Stimulated activated CD4-positive, alpha-beta T cell treated with anti-CD3 and anti-CD28 coated beads, TNF-alpha, amount 100 ng/mL, for 1 hour (primary cell): Measurements from ENCODE around the gene VDAC2.
"Not testable (repeated sequence)": the region's sequence is repeated elsewhere in the genome, so short reads cannot be mapped to it uniquely, and the experiment has no call there.

ENCODE experiments used
- DNase-seq, 3 donors: peaks; one replicate each; pipeline ENCODE4 v3.0.0-alpha.2; 2020; ENCODE audit warnings: low read depth in 3 of 3, low spot score in 1 of 3

Gene VDAC2

DNA sequence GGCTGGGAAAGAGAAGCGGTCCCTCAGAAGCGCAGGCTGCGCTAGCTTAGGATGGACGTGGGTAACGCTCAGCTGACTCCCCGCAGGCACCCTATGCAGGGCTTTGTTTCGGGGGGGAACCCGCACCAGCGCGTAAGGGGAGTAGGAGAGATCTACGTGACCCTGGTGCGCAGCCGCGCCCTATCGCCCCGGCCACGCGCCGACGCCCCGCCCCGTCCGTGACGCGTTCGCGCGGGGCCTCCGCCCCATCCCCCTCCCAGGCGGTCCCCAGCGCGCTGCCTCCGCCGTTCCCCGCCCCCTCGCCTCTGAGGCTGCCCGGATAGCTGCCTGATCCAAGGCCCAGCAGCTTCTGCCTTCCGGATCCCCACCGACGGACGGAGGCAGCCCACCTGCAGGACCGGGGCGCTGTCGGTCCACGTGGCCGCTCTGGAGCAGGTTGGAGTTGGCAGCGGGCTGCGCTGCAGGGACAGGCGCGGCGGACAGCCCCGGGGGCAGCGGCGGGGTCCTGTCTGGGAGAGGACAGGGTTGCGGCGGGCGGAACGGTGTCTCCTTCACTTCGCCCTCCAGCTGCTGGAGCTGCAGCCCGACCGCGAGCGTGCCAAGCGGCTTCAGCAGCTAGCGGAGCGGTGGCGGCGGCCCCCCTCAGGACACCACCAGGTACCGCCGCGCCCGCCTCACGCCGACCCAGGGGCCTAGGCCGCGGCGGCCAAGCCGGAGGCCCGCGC is at the start of gene VDAC2:
TSS of gene VDAC2 (plus strand) at position 515 of the 725 bp plus-strand sequence. CDS start 363 bp downstream, outside the sequence.
- DNase-seq: peak; percentile 84 to 96 (median 93)

DNA sequence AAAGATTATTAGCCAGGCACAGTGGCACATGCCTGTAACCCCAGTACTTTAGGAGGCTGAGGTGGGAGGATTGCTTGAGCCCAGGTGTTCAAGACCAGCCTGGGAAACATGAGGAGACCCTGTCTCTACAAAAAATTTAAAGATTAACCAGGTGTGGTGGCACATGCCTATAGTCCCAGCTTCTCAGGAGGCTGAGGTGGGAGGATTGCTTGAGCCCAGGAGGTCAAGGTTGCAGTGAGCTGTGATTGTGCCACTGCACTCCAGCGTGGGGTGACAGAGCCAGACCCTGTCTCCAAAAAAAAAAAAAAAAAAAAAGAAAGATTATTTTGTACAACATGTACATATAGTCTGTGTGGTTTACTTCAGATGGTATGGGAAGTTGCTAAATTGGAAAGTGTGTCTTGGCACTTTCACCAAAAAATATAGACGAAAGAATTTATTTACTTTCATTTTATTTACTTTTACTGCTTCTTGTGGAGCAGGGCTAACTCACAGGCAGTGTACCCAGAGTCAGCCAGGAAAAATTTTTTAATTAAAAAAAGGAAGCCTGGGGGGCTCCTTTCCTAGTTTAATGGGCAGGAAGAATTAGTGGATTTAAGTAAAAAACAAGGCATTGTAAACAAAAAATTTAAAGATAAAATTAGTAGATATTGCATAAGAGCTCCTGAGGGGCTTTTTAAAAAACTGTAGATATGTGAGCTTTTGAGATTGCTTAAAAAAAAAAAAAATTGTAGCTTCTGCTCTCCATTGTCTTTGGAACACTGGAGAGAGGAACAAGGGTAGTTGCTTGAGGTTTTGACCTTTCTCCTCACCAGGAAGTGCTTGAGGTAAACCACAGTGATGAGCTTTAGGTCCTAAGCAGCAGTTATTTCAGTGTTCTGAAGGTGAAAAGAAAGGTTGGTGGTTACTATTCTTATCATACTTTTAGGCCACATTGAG is 44.6 kb upstream of the VDAC2 start:
- DNase-seq: no peak

- no peak for DNase-seq
Measured at GRCh38 chr10:75166623-75166972, 44.0 kb upstream of the VDAC2 start.

DNA sequence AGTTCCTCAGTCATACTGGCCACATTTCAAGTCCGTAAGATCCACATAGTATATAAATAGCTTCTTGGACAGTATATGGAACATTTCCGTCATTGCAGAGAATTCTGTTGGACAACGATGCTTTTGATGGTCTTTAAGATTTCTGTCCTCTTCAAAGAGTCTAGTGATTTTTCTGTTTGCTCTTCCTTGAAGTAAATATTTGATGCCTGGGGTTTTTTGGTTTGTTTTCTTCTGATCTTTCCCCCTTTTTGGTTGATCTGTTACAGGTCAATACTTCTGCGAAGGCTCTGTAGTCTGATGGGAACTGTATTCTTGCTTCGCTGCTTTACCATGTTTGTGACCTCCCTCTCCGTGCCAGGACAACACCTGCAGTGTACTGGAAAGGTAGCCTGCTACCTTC is 42.3 kb upstream of the VDAC2 start:
- no peak for DNase-seq

GRCh38 chr10:75170215-75170614 is 40.4 kb upstream of the VDAC2 start:
- DNase-seq: no peak

DNA sequence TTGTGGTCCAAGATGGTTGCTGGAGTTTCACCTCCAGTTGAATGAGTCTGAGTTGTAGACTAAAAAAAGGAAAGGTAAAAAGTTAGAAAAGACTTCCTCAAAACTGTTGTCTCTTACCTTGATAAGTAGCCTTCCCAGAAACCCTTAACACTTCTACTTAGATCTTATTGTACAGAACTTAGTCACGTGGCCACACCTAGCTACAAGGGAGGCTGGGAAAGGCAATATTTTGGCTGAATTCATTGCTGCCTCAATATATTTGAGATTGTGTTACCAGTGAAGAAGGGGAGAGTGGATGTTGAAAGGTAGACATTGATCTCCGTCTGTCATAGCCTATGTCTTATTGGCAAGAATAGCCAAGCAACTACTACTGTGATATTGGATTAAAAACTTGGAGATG is 35.5 kb upstream of the VDAC2 start:
- DNase-seq: no peak

- DNase-seq: no peak
Measured at GRCh38 chr10:75176046-75176445, 34.5 kb upstream of the VDAC2 start.

GRCh38 chr10:75176736-75177135 is 33.9 kb upstream of the VDAC2 start:
- no peak for DNase-seq

DNA sequence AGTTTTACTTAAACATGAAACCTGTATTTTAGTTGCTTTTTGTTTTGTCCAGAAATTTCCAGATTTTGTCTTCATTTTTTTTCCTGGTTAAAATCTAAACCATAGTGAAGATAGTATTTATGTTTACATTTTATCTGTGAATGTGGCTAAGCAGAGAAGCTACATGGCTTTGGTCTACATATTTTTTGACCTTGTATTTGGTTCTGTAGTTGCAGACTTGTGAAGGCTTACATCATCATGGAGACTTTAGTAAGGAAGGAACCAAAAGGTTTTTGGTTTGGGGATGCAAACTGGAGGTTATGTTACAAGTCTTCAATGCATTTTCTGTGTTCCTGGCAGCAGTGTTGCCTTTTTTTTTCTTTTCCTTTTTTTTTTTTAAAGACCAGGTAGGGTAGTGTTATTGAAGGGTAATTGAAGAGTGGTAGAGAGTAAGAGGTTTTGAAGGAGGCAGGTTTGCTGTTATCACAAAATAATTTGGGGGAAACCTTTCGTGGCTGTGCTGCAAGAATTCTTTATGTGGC is 30.9 kb upstream of the VDAC2 start:
- no peak for DNase-seq

- DNase-seq: no peak
Measured at GRCh38 chr10:75180592-75180991, 30.0 kb upstream of the VDAC2 start.

DNA sequence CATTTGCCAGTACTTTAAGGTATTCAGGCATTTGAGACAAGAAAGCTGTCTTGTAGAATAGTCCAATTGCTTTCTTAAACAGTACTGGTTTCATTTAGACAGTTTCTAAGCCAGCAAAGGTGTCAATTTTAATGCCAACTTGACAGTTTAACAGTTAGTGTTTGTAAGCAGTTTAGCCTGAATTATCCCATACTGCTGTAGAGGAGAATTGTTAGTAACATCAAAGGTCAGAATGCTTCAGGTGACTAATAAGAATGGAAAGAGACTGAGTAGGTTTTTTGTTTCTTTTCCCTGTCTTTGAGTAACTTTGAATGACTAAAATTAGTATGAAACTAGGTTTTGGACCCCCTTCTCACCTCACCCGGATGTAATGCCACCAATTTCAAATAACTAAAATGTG is 29.5 kb upstream of the VDAC2 start:
- DNase-seq: no peak

GRCh38 chr10:75186310-75186709 is 24.3 kb upstream of the VDAC2 start:
- DNase-seq: no peak

DNA sequence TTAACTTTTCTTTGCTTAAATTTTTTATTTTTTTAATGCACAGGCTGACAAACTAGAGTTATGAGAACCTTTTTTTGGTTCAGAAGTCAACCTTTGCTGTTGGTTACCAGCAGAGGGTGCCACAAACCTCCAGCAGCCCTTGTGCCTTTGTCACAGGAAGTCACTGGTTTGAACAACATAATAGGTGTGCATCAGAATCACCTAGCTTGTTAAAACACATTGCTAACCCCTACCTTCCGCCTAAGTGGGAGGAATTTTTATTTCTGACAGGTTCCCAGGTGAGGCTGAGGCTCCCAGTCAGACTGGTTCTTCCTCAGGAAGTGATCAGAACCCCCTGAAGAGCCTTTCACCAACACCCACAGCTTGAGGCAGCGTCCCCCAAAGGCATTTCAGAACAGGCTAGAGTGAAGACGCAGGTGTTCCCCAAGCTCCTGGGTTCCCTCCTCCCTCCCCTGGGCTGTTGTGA is 22.6 kb upstream of the VDAC2 start:
- DNase-seq: peak; percentile 22 to 47 (median 35)

- DNase-seq: not testable (repeated sequence)
Measured at GRCh38 chr10:75188522-75188921, 22.1 kb upstream of the VDAC2 start.

- DNase-seq: no peak
Measured at GRCh38 chr10:75189266-75190096, 21.1 kb upstream of the VDAC2 start.

DNA sequence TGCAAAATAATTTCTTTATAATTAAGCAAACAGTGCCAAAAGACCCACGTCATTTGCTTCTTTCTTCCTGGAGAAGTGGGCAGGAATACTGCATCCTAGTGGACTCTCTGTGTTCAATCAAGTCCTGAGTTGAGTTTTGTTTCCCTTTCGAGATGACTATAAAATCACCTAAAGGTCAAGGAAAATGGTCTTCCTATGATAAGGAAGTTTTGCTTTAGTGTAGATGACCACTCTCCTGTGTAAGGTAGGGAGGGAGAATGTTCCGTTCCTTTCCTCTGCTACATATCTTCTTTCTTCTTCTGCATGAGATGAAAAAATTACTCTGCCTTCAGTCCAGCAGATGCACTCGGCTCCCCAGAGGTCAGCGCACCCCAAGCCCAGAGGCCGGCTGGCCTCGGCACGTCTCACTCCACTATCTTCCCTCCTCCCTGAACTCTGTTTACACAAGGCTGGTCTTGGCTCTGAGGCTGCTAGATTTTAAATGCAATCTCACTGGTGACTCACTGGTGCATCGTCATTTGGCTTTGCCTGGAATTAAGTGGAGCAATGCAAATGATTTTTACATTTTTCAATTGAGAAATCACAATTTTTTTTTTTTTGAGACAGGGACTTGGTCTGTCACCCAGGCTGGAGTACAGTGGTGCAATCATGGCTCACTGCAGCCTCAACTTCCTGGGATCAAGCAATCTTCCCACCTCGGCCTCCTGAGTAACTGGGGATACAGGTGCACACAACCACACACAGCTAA is 18.6 kb upstream of the VDAC2 start:
- no peak for DNase-seq

DNA sequence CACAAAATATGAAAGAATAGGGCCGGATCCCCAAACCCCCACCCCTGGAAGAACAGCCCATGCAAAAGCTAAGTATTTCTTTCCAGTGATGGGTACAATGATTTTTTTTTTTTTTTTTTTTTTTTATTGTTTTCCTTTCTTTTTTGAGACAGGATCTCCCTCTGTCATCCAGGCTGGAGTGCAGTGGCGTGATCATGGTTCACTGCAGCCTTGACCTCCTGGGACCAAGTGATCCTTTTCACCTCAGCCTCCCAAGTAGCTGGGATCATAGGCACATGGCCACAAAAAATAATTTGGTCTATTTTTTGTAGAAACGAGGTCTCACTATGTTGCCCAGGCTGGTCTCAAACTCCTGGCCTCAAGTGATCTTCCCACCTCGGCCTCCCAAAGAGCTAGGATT is 16.0 kb upstream of the VDAC2 start:
- DNase-seq: not testable (repeated sequence)

DNA sequence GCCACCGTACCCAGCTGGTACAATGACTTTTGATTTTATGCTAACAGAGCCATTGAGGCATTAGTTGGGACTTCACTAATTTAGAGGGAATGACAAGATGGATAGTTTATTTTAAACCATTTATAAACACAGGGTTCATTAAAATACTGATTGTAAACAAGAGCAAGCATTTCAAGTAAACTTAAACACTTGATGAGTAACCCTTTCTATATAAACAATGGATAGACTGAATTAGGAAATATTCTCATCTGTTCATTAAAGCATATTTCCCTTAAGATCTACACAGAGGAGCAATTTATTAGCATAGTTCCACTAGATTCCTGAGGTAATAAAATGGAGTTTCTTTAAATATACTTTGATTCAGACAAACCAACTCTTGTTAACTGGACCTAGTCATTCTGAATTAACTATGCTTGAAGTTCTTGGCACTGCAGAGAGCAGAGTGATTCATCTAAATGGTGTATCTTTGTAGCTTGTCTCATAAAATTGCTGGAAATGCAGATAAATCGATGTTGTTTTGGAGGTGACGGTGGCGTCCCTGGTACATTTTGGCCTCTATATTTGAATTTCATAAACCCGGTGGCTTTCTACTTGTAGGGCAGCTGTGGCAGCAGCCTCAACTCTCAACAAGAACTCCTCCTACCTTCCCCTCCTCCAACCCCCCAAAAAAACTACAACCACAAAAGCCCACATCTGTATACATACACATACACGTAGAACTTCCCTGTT is 15.4 kb upstream of the VDAC2 start:
- DNase-seq: no peak

GRCh38 chr10:75197066-75197465 is 13.5 kb upstream of the VDAC2 start:
- no peak for DNase-seq

GRCh38 chr10:75197906-75198305 is 12.7 kb upstream of the VDAC2 start:
- DNase-seq: no peak
